Parathyroid adenoma (tissue), 2 donors: ENCODE measurements around the gene SLC35E4.

Experiments
- H2AFZ ChIP-seq: fragments of 300-600 bp; sonication (generic); one replicate; pipeline ENCODE4 v1.7.0; 2017; ENCODE audit warnings: antibody characterized with exemption, mild to moderate bottlenecking
- H3K27ac ChIP-seq: fragments of 300-600 bp; sonication (generic); one replicate; pipeline ENCODE4 v1.7.0; 2017
- H3K27me3 ChIP-seq: fragments of 300-600 bp; sonication (generic); one replicate; pipeline ENCODE4 v1.7.0; 2017; ENCODE audit warnings: low read length; ENCODE audit not compliant: control insufficient read depth, insufficient read depth
- H3K36me3 ChIP-seq: fragments of 300-600 bp; sonication (generic); one replicate; pipeline ENCODE4 v1.7.0; 2017; ENCODE audit warnings: low read length; ENCODE audit not compliant: control insufficient read depth, insufficient read depth
- H3K4me1 ChIP-seq: fragments of 300-600 bp; sonication (generic); one replicate; pipeline ENCODE4 v1.7.0; 2017; ENCODE audit warnings: control low read depth
- H3K4me2 ChIP-seq: fragments of 300-600 bp; sonication (generic); one replicate; pipeline ENCODE4 v1.7.0; 2017; ENCODE audit warnings: low read length
- H3K4me3 ChIP-seq: fragments of 300-600 bp; sonication (generic); one replicate; pipeline ENCODE4 v1.7.0; 2017; ENCODE audit warnings: low read depth, low read length
- H3K79me2 ChIP-seq: fragments of 300-600 bp; sonication (generic); one replicate; pipeline ENCODE4 v1.7.0; 2017; ENCODE audit warnings: control low read depth
- H3K9ac ChIP-seq: fragments of 300-600 bp; sonication (generic); one replicate; pipeline ENCODE4 v1.7.0; 2017; ENCODE audit warnings: mild to moderate bottlenecking
- H3K9me3 ChIP-seq: fragments of 300-600 bp; sonication (generic); one replicate; pipeline ENCODE4 v1.7.0; 2017; ENCODE audit warnings: low read length; ENCODE audit not compliant: control insufficient read depth
- CTCF ChIP-seq: fragments of 300-600 bp; sonication (generic); IDR thresholded peaks from one replicate; pipeline ENCODE4 v1.7.0; 2017; ENCODE audit warnings: antibody characterized with exemption, mild to moderate bottlenecking
- donor health status: primary hyperparathyroidism.

The SLC35E4 gene

GRCh38 chr22:30689622-30690021 is 54.0 kb downstream of the SLC35E4 start:
- Histone ChIP-seq H3K9ac (no peak overlapping the region), H3K4me1 (no peaks in the 10 kb centered on the region), H3K27ac (no peak overlapping the region), H3K79me2 (no peaks in the 10 kb centered on the region), H3K27me3 (no peaks in the 10 kb centered on the region), H3K36me3 (no peaks in the 10 kb centered on the region), H3K4me3 (no peak overlapping the region), H3K4me2 (no peak overlapping the region), H2AFZ (no peak overlapping the region), H3K9me3 (no peaks in the 10 kb centered on the region)
- TF ChIP-seq CTCF, result no peak

- H3K9me3 ChIP-seq, result no peaks in the 10 kb centered on the region
- H3K9ac ChIP-seq, result no peak overlapping the region
- no peaks in the 10 kb centered on the region for H3K79me2 ChIP-seq
- H3K4me1 ChIP-seq, result no peaks in the 10 kb centered on the region
- no peak overlapping the region for H2AFZ ChIP-seq
- H3K27ac ChIP-seq, result no peak overlapping the region
- H3K36me3 ChIP-seq, result no peaks in the 10 kb centered on the region
- H3K4me2 ChIP-seq, result no peak overlapping the region
- no peak overlapping the region for H3K4me3 ChIP-seq
- no peaks in the 10 kb centered on the region for H3K27me3 ChIP-seq
- TF ChIP-seq CTCF, result no peak
Observed at GRCh38 chr22:30691204-30691603, 55.6 kb downstream of the SLC35E4 start.

GRCh38 chr22:30694171-30694639 is 58.6 kb downstream of the SLC35E4 start:
- Histone ChIP-seq H3K27me3 (no peaks in the 10 kb centered on the region), H2AFZ (peak overlapping the region; percentile 94), H3K9ac (no peak overlapping the region), H3K27ac (peak overlapping the region; percentile 93), H3K4me3 (peak overlapping the region; percentile 75), H3K36me3 (no peaks in the 10 kb centered on the region), H3K79me2 (no peaks in the 10 kb centered on the region), H3K9me3 (no peaks in the 10 kb centered on the region), H3K4me2 (peak overlapping the region; percentile 99), H3K4me1 (no peaks in the 10 kb centered on the region)
- no peak for TF ChIP-seq CTCF

- peak within 1 kb of the TSS; percentile 93 for H3K27ac ChIP-seq
Observed at GRCh38 chr22:30694640-30695350, 59.2 kb downstream of the SLC35E4 start, which contains the start of gene OSBP2. TSS of gene OSBP2 (plus strand) at chr22:30694874. CDS start at chr22:30694910, 36 bp downstream.

More at GRCh38 chr22:30694640-30695350, 59.2 kb downstream of the SLC35E4 start, which contains the start of gene OSBP2:
- TF ChIP-seq CTCF, result no peak
- no peaks in the 10 kb centered on the region for H3K4me1 ChIP-seq
- H3K9me3 ChIP-seq, result no peaks in the 10 kb centered on the region
- peak within 1 kb of the TSS; percentile 99 for H3K4me2 ChIP-seq
- peak within 1 kb of the TSS; percentile 37 for H3K9ac ChIP-seq
- H3K36me3 ChIP-seq, result no peaks in the 10 kb centered on the region
- H3K4me3 ChIP-seq, result peak within 1 kb of the TSS; percentile 88
- no peaks in the 10 kb centered on the region for H3K27me3 ChIP-seq
- peak within 1 kb of the TSS; percentile 94 for H2AFZ ChIP-seq
- H3K79me2 ChIP-seq, result no peaks in the 10 kb centered on the region
